ENCODE results near the gene FGF3.

The FGF3 gene

DNA sequence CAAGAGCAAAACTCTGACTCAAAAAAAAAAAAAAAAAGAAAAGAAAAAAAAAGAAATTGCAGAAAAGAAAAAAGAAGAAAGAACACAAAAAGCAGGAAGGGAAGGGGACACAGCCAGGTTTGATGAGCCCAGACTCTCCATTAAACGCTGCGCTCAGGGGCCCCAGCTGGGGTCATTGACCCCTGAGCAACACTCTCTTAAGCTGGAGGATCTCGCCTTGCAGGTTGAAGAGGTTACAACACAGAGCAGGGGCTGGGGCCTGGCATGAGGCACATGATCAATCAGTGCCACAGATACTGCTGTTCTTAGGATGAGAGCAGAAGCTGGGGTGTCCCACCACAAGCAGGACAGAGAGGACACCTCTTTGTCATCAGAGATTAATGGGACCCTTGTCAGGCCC is 7.8 kb downstream of the FGF3 start:
- Histone ChIP-seq H3K36me3 (ENCODE audit: insufficient read depth, low read length) (no peaks in the 10 kb centered on the region), H3K9ac (ENCODE audit: low read depth, low read length) (no peak overlapping the region), H3K9me3 (ENCODE audit: control insufficient read depth, insufficient read depth, low read length) (no peaks in the 10 kb centered on the region), H3K4me1 (ENCODE audit: insufficient read depth, low read length) (peaks cover 9% of the 10 kb centered on the region)

DNA sequence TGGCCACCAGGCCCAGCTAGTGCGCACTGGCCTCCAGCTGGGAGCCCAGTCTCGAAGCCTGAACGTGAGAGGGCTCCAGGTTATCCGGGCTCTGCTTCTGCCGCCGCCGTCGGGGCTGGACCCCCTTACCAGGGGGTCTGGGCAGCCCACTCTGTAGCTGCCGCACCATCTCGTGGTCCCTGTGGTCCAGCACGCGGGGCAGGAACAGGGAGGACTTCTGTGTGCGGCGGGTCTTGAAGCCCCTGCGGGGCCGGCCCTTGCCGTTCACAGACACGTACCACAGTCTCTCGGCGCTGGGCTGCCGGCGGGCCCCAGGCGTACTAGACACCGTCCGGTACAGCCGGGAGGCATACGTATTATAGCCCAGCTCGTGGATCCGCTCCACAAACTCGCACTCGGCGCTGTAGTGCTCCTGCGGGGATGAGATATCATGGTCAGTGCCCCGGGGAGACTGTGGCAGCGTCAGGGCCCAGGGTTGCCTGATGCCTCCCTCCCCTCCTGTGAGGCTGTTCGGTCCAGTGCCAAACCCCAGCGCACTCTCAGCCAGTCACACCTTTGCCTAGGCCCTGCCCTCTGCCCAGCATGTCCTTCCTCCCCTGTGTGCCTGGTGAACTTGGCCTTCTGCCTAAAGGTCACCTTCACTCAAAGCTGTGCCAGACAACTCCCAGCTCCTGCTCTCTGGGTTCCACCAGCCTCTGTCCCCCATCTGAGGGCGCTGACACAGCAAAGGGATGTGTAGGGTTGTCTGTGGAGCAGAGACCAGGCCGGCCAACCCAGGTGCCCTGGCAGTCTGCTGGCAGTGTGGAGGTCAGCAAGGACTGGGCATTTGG is 8.7 kb downstream of the FGF3 start:
- H3K36me3 ChIP-seq (ENCODE audit: insufficient read depth, low read length): no peaks in the 10 kb centered on the region
- H3K4me1 ChIP-seq (ENCODE audit: insufficient read depth, low read length): peaks cover 9% of the 10 kb centered on the region
- H3K9ac ChIP-seq (ENCODE audit: low read depth, low read length): no peak overlapping the region
- no peaks in the 10 kb centered on the region for H3K9me3 ChIP-seq (ENCODE audit: control insufficient read depth, insufficient read depth, low read length)

DNA sequence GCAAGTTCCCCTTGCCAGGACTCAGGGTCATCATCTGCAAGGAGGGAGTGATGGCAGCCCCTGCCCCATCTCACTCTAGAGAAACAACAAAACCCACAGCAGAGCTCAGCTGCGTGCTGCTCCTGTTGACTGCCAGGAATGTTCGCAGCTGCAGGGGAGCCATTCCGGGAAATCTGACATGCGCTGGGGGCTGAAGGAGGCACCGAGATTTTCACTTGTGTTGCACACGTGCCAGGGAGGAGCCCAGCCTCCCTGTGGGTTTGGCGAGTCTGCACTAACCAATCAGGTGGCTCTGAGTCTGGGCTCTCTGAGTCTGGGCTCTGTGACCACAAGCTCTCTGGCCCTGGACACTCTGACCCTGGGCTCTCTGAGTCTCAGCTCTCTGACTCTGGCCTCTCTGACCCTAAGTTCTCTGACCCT is 10.5 kb downstream of the FGF3 start:
- H3K4me1 ChIP-seq (ENCODE audit: insufficient read depth, low read length): peaks cover 9% of the 10 kb centered on the region
- no peaks in the 10 kb centered on the region for H3K9me3 ChIP-seq (ENCODE audit: control insufficient read depth, insufficient read depth, low read length)
- no peak overlapping the region for H3K9ac ChIP-seq (ENCODE audit: low read depth, low read length)
- no peaks in the 10 kb centered on the region for H3K36me3 ChIP-seq (ENCODE audit: insufficient read depth, low read length)

DNA sequence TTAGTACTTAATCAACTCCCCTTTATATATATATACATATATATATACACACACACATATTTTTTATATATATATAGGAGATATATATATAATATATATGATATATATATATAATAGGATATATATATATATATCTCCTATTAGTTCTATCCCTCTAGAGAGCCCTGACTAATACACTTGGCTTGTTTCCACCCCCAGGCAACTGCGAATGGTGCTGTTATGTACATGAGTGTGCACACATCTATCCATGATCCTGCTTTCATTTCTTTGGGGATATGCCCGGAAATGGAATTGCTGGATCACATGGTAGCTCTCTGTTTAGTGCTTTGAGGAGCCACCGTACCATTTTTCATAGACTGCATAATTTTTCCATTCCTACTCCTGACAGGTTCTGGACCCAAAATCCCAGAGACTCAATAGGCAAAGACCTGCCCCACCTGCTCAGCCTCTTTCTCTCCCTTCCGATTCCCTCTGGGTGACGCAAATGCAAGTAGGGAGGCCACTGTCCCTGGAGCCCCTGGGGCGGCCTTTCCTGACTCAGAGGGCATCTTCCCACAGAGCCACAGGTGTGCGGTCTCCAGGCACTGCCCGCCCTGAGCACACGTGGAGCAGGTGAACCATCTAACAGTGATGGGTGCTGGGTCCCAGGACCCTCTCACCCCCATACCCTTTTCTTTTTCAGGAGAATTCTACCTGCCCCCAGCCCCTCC is 12.0 kb downstream of the FGF3 start:
- Histone ChIP-seq H3K9ac (ENCODE audit: low read depth, low read length) (no peak overlapping the region), H3K4me1 (ENCODE audit: insufficient read depth, low read length) (peaks cover 9% of the 10 kb centered on the region), H3K9me3 (ENCODE audit: control insufficient read depth, insufficient read depth, low read length) (no peaks in the 10 kb centered on the region), H3K36me3 (ENCODE audit: insufficient read depth, low read length) (no peaks in the 10 kb centered on the region)

DNA sequence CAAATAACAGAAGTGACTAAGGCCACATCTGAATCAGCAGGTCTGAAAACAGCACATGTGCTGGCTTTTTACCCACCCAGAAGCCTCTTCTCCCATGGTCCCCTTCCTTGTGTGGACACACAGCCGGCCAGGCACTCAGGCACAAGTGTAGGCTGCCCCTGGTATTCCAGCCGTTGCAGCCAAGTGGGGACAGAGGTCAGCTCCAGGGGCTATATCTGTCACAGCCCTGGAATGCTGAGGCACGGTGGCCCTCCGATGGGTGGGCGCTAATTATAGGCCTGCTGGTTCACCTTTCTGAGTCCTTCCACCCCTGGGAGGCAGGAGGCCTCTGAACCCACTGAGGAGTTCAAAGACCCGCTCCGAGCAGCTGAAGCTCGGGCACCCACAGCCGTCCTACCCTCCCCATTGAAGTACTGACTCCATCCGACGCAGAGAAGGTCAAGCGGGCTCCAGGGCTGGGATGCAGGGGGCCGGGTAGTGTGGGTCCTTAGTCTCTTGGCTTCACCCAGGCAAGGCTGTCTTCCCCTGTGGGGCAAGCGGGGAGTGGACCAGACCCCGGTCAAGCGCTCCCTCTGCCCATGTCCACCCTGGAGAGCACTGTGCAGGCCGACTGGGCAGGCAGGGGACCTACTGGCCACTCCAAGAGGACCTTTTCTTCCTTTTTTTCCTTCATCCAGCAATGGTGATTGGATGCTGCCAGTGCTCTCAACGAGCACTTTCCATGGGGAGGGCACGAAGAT is 14.3 kb downstream of the FGF3 start:
- Histone ChIP-seq H3K9ac (ENCODE audit: low read depth, low read length) (no peak overlapping the region), H3K9me3 (ENCODE audit: control insufficient read depth, insufficient read depth, low read length) (no peaks in the 10 kb centered on the region), H3K4me1 (ENCODE audit: insufficient read depth, low read length) (peaks cover 9% of the 10 kb centered on the region), H3K36me3 (ENCODE audit: insufficient read depth, low read length) (no peaks in the 10 kb centered on the region)

DNA sequence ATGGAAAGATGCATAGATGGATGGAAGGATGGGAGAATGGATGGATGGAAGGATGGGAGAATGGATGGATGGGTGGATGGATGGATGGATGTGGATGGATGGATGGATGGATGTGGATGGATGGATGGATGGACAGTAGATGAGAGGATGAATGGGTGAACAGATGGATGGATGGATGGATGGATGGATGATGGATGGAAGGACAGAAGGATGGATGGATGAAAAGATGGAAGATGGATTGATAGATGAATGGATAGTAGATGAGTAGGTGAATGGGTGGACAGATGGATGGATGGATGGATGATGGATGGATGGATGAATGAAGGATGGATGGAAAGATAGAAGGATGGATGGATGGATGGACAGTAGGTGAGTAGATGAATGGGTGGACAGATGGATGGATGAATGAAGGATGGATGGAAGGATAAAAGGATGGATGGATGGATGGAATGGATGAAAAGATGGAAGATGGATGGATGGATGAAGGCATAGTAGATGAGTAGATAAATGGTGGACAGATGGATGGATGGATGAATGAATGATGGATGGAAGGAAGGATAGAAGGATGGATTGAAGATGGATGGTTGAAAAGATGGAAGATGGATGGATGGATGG is 15.5 kb downstream of the FGF3 start:
- Histone ChIP-seq H3K9me3 (ENCODE audit: control insufficient read depth, insufficient read depth, low read length) (no peaks in the 10 kb centered on the region), H3K4me1 (ENCODE audit: insufficient read depth, low read length) (peaks cover 5% of the 10 kb centered on the region), H3K9ac (ENCODE audit: low read depth, low read length) (no peak overlapping the region), H3K36me3 (ENCODE audit: insufficient read depth, low read length) (no peaks in the 10 kb centered on the region)

DNA sequence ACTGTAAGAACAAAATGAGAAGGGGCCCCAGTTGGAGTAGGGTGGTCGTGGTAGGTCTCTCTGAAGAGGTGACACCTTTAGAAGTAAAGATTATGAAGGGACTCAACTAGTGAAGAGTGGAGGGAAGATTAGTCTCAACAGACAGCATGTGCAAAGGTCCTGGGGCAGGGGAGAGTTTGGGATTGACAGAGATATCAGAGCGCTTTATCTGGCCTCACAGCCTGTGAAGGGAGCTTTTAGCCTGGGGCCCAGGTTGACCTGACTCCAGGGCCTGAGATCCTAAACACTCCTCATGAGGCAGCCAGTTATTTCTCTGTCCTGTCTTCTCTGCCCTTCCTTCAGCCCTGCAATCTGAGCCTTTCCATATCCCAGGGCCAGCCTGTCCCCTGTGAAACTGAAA is 16.2 kb downstream of the FGF3 start:
- Histone ChIP-seq H3K9ac (ENCODE audit: low read depth, low read length) (no peak overlapping the region), H3K9me3 (ENCODE audit: control insufficient read depth, insufficient read depth, low read length) (no peaks in the 10 kb centered on the region), H3K36me3 (ENCODE audit: insufficient read depth, low read length) (no peaks in the 10 kb centered on the region), H3K4me1 (ENCODE audit: insufficient read depth, low read length) (no peaks in the 10 kb centered on the region)

DNA sequence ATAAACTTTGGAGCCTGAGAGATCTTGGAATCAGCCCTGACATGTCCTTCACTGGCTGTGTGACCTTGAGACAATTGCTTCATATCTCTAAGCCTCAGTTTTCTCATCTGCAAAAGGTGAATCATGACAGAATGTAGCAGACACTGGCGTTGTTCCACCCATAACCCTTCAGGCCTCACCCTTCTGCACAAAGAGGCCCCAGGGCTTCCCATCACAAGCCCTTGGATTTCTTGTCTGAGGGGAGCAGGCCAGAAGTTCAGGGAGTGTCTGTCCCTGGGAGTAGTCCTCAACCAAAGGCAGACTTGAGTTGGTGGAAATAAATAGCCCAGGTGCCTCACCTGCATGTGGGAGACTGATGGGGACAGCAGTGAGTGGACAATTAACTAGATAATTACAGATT is 16.6 kb downstream of the FGF3 start:
- no peaks in the 10 kb centered on the region for H3K36me3 ChIP-seq (ENCODE audit: insufficient read depth, low read length)
- no peak overlapping the region for H3K9ac ChIP-seq (ENCODE audit: low read depth, low read length)
- H3K4me1 ChIP-seq (ENCODE audit: insufficient read depth, low read length): no peaks in the 10 kb centered on the region
- no peaks in the 10 kb centered on the region for H3K9me3 ChIP-seq (ENCODE audit: control insufficient read depth, insufficient read depth, low read length)

DNA sequence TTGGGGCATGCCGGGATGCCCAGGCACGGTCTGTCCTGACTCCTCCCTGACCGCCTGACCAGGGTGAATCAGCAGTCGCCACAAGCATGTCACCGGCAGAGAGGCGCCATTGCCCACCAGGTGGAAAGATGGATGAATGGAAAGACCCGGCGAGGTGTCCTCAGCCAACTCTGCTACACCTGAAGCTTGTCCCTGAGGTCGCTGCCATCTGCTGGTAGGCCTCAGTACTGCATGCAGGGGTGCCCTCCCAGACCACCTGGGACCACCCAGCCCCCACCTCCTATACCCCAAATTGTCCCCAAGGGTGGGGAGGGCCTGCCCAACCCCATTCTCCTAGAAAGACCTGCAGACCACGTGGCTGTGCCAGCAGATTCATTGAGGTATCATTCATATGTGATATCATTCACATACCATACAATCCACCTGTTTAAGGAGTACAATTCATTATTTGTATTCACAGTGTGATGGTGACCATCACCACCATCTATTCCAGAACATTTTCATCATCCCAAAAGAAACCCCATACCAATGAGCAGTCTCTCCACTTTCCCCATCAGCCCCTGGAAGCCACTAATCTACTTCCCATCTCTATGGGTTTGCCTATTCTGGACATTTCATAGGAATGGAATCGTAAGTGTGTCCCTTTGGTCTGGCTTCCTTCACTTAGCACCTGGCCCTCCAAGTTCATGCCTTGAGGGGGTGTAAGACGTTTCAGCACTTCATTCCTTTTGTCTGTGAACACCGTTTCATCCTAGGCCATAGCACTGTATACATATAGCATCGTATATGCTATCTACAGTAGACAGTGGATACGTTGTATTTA is 17.5 kb downstream of the FGF3 start:
- Histone ChIP-seq H3K9ac (ENCODE audit: low read depth, low read length) (no peak overlapping the region), H3K9me3 (ENCODE audit: control insufficient read depth, insufficient read depth, low read length) (no peaks in the 10 kb centered on the region), H3K4me1 (ENCODE audit: insufficient read depth, low read length) (no peaks in the 10 kb centered on the region), H3K36me3 (ENCODE audit: insufficient read depth, low read length) (no peaks in the 10 kb centered on the region)

DNA sequence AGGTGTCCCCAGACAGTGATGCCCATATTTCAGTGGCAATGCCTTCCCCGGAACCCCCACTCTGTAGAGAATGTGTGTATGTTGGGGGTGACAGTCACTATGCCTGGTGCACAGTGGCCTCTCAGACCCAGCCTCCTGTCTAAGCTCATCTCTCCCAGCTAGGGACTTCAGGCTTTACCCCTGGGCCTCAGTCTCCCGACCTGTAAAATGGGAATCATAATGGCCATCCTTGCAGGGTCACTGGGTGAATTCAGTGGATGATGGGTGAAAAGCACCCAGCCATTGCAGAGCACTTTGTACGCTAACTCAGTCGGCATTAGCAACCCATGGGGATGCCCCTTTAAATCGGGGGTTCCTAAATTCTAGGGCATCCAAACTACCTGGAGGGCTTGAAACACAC is 18.9 kb downstream of the FGF3 start:
- Histone ChIP-seq H3K9me3 (ENCODE audit: control insufficient read depth, insufficient read depth, low read length) (no peaks in the 10 kb centered on the region), H3K36me3 (ENCODE audit: insufficient read depth, low read length) (no peaks in the 10 kb centered on the region), H3K4me1 (ENCODE audit: insufficient read depth, low read length) (no peaks in the 10 kb centered on the region), H3K9ac (ENCODE audit: low read depth, low read length) (no peak overlapping the region)

DNA sequence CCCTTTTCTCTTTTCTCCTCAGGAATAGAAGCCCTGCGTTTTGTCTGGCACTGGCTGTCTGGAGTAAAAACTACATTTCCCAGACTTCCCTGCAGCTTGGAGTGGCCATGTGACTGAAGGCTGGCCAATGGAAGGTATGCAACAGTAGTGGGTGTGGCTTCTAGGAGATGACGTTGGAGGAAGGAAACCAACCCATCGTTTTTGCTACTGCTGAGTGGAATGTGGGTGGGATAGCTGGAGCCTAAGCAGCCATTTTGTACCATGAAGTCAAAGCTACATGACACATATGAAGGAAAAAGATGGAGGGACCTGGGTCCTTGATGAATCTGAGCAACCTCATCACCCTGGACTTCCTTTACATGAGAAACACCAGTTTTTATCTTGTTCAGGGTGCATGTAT is 19.6 kb downstream of the FGF3 start:
- no peak overlapping the region for H3K9ac ChIP-seq (ENCODE audit: low read depth, low read length)
- H3K4me1 ChIP-seq (ENCODE audit: insufficient read depth, low read length): no peaks in the 10 kb centered on the region
- H3K36me3 ChIP-seq (ENCODE audit: insufficient read depth, low read length): no peaks in the 10 kb centered on the region
- no peaks in the 10 kb centered on the region for H3K9me3 ChIP-seq (ENCODE audit: control insufficient read depth, insufficient read depth, low read length)

DNA sequence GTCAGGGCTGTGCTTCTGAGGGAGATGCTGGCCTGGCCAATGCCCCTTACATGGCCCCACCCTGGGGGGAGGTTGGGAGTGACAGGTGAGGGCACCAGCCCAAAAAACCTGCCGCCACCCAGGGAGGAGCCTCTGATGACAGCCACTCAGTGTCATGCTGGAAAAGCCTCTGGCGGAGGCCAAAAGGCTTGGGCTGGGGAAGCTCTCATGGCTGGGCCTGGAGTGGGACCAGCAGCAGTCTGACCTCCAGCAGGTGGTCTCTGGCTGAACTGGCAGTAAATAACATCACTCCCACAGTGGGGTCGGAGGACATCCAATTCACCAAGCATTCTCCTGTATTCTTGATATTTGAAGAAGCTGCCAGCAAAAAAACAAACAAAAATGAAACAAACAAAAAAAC is 20.1 kb downstream of the FGF3 start:
- Histone ChIP-seq H3K4me1 (ENCODE audit: insufficient read depth, low read length) (no peaks in the 10 kb centered on the region), H3K36me3 (ENCODE audit: insufficient read depth, low read length) (no peaks in the 10 kb centered on the region), H3K9me3 (ENCODE audit: control insufficient read depth, insufficient read depth, low read length) (no peaks in the 10 kb centered on the region), H3K9ac (ENCODE audit: low read depth, low read length) (no peak overlapping the region)

DNA sequence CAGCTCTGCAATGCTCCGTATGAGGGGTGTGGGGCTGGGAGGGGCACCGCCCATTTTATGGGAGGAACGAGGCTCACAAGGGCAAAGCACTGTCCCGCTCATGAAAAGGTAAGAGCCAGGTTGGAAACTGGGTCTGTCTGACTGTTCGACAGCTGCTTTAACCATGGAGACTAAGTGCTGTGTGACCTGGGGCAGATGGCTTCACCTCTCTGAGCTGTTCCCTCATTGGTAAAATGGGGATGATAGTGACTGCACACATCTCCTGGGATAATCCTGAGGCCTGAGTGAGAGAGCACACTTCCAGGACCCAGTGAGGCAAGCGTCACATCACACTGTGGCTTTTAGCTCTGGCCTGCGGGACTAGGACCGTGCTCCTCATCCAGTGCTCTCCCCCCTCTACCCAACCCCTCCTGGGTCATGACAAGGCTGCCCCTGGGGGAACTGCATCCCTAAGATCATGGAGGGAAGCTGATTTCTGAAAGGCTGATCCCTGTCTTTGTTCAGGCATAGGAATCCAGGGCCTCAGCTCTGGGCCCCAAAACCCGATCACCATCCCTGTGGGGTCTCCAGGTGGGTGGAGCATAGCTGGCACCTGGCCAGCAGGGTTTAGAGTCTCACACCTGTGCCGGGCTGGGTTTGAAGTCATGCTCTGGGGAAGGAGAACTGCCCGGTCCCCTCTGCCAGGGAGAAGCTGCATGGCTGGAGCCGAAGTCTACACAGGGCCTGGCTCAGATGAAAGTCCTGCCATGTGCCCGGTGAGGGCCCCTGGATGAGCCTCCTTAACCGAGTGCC is 21.3 kb downstream of the FGF3 start:
- Histone ChIP-seq H3K4me1 (ENCODE audit: insufficient read depth, low read length) (no peaks in the 10 kb centered on the region), H3K36me3 (ENCODE audit: insufficient read depth, low read length) (no peaks in the 10 kb centered on the region), H3K9ac (ENCODE audit: low read depth, low read length) (no peak overlapping the region), H3K9me3 (ENCODE audit: control insufficient read depth, insufficient read depth, low read length) (no peaks in the 10 kb centered on the region)

All from ES-I3 (cell line).